Posterior cingulate gyrus (tissue), 11 donors: ENCODE results near the gene PIK3CB.
"Not testable (repeated sequence)": the region's sequence is repeated elsewhere in the genome, so short reads cannot be mapped to it uniquely, and the experiment has no call there.

Experiments used
- DNase-seq, 10 donors: peaks; one replicate each; pipeline versions ENCODE4 v3.0.0 to v3.0.0-alpha.2; 2020 to 2021; ENCODE audit warnings: mixed read lengths in 3 of 10
- intact Hi-C: fragments of 100-400 bp; cut with DNase I; formaldehyde crosslinking; loops from one replicate; pipeline ENCODE4 v1.15.1; 2023

PIK3CB gene

DNA sequence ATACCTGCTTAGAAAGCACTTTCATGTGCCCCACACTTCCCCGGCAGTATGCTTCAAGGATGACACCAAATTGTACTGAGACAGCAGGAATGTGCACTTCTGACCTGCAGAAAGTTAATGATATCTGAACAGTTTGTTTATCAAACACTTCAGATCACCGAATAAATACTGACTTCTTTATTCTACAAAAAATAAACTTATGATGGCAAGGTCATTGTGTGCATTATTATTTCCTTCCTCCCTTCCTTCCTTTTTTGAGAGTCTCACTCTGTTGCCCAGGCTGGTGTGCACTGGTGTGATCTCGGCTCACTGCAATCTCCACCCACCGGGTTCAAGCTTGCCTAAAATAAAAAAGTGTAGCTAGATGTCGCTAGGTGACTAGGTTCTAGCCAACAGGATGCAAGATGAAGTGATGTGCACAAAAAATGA, 145.8 kb downstream of the PIK3CB start:
- no peak for DNase-seq

DNA sequence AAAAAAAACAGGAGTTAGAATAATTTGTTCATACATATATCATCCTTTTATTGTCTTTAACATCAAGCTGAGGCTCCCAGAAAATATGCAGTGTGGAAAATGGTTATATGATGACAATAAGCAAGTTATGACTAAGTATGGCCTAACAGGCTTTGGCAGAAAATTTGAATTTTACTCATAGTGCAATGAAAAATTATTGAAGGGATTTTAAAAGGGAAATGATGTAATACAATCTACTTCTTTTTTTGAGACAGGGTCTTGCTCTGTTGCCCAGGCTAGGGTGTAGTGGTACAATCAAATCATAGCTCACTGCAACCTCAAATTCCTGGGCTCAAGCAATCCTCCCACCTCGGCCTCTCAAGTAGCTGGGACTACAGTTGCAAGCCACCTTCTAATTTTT, 147.5 kb downstream of the PIK3CB start:
- intact Hi-C loops = no loop called here
- DNase-seq = no peak

More for the DNA sequence above, 145.8 kb downstream of the PIK3CB start:
- intact Hi-C loops = no loop called here

DNA sequence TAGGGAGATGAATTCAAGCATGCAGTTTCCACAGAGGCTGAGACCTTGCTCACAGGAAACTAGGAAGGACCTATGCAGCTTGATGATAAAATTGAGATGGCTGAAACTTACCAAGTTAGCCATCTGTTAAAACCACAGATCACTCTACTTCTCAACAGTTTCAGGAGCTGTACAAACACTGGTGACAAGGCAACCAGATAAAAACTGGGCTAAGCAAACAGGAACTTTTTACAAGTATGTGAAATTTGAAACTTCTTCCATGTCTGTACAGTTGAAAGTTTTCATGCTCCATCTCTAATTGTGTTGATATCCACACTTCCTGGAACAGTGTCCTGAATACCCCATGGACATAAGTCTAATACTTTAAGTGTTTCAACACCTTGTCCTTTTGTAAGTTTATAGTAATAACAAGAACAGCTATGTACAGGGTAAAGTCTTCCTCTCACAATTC, 147.9 kb downstream of the PIK3CB start:
- intact Hi-C loops = no loop called here
- DNase-seq = no peak

DNA sequence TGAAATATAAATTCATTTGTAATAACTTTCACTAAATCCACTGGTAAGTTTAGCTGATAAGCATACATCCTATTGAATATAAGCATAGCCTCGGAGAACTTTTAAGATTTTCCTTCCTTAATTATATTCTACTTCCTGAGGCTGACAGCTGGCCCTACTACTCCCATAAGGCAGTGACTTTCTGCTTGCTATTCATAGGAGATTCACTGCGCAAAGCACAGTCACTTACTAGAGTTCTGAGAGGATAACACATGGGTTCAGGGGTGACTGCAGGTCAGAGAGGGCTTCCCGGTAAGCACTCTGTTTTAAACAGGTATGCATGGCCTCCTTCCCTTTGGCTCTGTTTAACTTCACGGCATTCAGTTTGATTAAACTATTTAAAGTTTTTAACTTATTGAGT, 150.3 kb downstream of the PIK3CB start:
- no peak for DNase-seq
- intact Hi-C loops = no loop called here

DNA sequence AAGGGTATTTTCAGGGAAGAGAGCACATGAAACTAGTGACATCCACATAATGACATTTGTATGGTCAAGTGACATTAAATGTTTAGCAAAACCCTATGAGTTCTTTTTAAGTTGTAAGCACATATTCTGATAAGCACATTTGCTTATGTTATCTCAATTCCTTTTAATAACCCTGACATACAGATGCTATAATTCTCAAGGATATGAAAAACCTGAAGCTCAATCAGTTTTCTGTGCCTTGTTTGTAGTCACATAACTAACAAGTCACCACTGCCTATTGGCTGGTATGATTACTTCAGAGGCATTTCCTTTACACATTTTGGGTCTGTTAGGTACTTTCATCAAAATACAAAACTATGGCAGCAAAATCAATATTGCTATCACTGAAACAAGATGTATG, 152.1 kb downstream of the PIK3CB start:
- intact Hi-C loops = no loop called here

DNA sequence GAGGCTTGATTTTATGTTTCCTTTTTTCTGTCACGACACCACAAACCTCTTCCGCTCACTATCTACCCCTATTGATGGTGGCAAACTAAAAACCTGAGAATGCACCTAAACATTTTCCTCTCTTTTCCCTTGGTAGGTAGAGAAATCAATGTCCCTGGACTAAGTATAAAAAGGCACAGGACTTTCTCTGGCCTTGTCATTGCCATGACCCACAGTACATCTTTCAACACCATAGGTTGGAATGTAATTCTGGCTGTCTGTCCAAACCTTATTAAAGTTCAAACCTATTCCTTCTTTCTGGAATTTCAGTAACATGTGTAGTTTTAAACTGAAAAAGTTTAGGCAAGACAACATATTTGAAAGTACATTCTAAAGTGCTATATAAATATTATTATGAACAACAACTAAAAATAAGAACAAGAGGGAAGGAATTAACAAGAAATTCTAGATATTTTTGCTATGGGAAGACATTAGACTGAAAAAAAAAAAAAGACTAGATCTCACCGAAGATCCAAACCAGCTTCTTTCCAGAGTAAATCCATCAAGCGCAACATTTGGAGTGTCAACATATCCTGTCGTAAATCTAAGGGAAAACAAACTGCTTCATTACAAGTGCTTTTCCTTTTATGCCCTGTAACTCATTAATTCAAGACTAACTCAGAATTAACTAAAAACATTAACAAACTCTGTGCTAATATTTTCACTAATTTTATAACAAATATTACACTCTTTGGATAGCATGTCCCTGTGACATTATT, 153.1 kb downstream of the PIK3CB start:
- no peak for DNase-seq
- intact Hi-C loops = no loop called here

More for the DNA sequence above, 152.1 kb downstream of the PIK3CB start:
- no peak for DNase-seq

DNA sequence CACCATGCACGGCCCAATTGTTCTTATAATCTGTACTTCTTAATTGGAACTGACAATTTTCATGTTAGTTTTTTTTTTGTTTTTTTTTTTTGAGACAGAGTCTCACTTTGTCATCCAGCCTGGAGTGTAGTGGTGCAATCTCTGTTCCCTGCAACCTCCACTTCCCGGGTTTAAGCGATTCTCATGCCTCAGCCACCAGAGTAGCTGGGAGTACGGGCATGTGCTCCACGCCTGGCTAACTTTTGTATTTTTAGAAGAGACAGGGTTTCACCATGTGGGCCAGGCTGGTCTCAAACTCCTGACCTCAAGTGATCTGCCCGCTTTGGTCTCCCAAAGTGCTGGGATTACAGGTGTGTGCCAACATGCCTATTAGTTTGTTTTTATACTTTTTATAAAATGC, 153.8 kb downstream of the PIK3CB start:
- intact Hi-C loops, DNase-seq: not testable (repeated sequence)

DNA sequence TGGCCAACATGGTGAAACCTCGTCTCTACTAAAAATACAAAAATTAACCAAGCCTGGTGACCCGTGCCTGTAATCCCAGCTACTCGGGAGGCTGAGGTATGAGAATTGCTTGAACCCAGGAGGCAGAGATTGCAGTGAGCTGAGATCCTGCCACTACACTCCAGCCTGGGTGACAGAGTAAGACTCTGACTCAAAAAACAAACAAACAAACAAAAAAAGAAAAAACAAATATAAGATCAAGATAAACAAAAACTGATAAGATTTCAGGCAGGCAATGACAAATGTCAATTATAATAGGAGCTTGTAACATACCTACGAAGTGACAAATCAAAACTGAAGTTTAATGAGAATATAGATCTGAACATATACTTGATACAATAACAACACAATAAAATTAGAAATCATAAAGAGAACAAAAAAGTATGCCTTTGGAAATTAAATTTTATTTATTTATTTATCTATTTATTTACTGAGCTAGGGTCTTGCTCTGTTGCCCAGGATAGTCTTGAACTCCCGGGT, 155.8 kb downstream of the PIK3CB start:
- DNase-seq = no peak
- intact Hi-C loops = no loop called here

DNA sequence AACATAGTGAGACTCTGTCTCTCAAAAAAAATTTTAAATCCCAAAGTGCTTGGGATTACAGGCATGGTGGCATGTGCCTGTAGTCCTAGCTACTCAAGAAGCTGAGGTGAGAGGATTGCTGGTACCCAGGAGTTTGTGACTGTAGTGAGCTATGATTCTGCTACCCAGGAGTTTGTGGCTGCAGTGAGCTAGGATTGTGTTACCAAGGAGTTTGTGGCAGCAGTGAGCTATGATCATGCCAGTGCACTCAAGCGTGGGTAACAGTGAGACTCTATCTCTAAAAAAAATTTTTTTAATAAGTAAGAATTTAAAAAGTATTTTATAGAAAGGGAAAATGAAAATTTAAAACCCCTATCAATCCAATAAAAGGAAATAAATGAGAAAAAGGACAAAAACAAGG, 156.6 kb downstream of the PIK3CB start:
- no peak for DNase-seq
- intact Hi-C loops = no loop called here

DNA sequence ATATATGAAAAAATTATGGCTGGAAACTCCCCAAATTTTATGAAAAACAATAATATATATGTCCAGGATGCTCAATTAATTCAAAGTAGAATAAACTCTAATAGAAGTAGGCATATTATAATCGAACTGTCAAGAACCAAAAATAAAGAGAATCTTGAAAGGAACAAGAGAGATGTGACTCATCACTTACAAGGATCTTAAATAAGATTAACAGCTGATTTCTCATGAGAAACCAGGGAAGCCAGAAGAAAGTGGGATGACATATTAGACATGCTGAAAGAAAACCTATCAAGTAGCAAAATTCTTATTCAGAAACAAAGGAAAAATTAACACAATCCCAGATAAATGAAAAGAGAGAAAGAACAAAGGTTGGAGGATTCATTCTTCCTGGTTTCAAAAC, 159.3 kb downstream of the PIK3CB start:
- no peak for DNase-seq
- intact Hi-C loops = no loop called here

DNA sequence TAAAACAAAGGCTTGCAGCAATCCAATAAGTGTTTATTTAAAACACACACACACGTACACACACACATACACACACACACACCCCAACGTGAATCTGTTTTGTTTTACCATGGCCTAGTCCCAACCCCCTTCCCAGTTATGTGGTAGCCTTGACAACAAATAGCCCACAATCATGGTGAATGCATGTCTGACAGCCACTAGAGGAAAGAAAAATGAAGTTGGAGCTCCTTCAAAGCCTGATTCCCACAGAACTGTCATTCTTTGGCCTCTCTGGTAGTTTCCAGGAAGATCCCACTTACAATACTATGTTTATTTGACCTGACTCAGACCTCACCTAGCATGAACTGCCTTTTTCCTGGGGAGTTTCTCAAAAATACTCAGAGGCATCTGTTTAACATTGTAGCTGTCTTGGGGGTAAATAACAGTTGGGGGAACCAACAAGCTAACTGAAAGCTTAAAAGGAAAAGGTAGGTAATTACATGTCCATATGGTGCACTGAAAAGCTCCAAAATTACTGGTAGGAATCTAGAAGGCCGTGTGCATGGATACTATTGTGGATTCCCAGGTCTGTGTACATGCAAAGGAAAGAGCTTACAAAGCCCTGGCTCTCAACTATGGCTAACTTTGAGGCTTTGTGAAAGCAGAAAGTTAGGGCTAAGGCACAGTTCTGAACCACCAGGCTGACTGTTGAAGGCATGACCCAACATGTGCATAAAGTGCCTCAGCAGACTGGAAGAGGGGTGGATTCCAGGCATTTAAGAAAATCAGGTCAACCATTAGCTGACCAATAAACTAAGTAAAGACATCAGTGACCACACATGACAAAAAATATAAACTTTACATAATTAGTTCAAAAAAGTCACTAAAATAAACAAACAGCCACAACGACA, 160.8 kb downstream of the PIK3CB start:
- DNase-seq = no peak
- intact Hi-C loops = no loop called here

DNA sequence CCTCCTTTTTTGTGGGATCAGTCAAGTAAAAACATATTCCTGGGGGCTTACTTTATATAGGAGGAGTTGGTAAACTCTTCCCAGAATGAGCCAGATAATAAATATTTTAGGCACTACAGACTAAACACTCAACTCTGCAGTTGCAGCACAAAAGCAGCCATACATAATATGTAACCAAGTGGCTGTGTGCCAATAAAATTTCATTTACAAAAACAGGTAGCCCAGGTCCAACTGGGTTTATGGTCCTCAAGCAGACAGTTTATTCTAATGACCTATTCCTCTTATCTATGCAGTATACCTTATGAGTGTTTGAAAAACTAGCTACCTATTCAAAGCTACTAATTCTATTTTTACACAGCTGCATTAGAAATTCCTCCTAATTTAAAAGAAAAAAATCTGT, 164.3 kb downstream of the PIK3CB start:
- DNase-seq = no peak
- intact Hi-C loops = no loop called here

DNA sequence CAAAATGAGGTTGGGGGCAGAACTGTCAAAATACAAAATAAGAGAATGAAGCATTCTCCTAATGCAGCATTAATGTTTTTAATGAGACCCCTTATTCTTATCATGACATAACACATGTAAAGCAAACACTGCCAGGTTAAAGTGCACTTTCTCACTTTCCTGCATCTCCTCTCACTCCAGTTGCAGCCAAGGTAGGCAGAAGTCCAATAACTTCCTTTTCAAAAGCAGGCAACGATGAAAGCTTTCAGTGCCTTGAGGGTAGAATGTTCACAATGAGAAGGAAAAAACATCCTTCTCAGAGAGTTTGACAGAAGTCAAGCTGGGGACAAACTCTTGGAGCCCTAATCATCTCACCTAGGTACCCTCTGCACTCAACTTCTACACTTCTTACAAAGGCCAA, 166.6 kb downstream of the PIK3CB start:
- intact Hi-C loops = no loop called here
- DNase-seq = no peak

DNA sequence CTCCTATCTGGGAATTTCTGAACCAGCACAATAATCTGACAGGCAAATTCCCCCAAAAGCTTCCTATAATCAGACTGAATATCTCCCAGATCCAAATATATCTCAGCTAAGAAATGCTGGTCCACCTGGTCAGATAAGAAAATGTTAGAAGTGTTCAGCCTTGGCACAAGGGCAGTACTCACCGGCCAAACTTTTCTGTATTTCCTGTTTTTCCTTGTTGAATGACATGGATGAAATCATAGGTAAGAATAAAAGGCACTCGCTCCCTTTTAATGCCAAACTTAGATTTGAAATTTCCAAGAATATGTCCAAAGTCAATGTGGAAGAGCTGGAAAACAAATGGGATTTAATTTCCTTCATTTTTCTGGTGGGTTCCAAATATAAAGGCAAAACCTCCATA, 177.2 kb downstream of the PIK3CB start:
- intact Hi-C loops = no loop called here

DNA sequence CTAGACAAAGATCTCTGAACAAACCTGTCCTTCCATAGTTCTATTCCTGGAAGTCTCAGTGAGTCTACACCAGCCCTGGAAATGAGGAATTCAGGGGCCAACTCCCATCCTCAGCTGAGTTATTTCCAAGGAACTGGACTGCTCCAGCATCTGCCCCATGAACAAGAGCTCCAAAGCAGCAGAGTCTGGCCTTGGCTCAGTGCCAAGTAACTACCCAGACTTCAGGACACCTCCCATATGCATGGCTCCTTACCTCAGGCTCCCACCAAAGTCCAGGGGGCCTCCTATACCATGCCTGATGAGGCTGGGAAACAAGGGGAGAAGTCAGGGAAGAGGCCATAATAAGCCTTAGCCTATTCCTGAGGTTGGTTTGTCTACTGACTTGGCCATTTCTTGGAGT, 181.2 kb downstream of the PIK3CB start:
- no peak for DNase-seq

More for the DNA sequence above, 177.2 kb downstream of the PIK3CB start:
- DNase-seq = no peak

DNA sequence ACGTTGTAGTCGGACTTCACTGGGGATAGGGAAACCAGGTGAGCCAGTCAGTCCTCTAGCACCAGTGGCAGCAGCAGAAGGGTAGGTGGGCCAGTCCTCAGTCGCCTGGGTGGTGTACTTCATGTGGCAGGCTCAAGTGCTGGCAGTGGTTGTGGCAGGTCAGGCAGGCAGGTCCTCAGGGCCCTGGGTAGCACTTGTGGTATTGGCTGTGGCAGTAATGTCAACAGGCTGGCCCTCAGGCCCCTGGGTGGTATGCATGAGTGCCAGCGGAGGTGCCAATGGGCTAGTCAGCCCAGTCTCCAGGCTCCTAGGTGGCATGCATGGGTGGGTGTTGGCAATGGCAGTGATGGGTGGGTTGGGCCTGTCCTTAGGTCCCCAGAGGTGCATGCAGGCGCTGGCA, 185.6 kb downstream of the PIK3CB start:
- DNase-seq = no peak
- intact Hi-C loops = no loop called here

More for the DNA sequence above, 181.2 kb downstream of the PIK3CB start:
- intact Hi-C loops = no loop called here

DNA sequence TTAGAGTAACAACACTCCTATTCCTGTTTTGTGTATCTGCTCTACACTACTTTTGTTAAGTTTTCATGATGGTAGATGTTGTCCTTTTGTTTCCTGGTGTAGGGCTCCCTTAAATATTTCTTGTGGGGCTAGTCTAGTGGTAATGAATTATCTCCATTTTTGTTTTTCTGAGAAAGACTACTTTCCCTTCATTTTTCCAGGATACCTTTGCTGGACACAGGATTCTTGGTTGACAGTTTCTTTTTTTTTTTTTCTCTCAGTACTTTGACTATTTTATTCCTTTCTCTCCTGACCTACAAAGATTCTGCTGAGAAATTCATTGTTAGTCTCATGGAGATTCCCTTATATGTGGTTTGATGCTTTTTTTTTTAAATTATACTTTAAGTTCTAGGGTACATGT, 188.2 kb downstream of the PIK3CB start:
- no peak for DNase-seq
- intact Hi-C loops = no loop called here

DNA sequence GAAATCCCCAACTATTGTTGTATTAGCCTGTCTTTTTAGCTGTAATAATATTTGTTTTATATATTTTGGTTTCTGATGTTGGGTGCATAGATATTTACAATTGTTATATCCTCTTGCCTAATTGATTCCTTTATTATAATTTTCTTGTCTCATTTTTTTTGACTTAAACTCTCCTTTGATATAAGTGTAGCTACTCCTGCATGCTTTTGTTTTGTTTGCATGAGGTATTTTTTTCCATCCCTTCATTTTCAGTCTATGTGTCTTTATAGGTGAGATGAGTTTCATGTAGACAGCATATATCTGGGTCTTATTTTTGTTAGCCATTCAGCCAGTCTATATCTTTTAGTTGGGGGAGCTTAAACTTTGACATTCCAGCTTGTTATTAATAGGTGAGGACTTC, 188.7 kb downstream of the PIK3CB start:
- intact Hi-C loops = no loop called here

DNA sequence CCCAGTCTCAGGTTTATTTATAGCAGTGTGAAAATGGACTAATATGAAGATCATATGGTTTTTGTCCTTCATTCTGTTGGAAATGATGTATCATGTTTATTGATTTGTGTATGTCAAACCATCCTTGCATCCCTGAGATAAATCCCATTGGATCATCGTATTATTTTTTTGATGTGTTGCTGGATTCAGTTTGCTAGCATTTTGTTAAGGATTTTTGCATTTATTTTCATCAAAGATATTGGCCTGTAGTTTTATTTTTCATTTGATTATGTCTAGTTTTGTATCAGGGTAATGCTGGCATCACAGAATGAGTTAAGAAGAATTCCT, 191.8 kb downstream of the PIK3CB start:
- no peak for DNase-seq
- intact Hi-C loops = no loop called here

More for the DNA sequence above, 188.7 kb downstream of the PIK3CB start:
- DNase-seq = no peak

DNA sequence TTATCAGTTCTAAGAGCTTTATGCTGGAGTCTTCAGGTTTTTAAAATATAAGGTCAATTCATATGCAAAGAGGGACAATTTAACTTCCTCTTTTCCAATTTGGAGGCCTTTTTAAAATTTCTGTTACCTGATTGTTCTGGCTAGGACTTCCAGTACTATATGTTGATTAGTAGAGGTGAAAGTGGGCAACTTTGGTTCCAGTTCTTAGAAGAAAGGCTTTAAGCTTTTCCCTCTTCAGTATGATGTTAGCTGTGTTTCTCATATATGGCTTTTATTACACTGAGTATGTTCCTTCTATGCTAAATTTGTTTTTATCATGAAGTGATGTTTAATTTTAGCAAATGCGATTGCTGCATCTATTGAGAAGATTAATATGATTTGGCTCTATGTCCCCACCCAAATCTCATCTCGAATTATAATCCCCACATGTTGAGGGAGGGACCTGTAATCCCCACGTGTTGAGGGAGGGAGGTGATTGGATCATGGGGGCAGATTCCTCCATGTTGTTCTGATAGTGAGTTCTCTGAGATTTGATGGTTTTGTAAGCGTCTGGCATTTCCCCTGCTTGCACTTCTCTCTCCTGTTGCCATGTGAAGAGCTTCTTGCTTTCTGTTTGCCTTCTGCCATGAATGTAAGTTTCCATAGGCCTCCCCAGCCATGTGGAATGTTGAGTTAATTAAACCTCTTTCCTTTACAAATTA, 192.4 kb downstream of the PIK3CB start:
- intact Hi-C loops = no loop called here

DNA sequence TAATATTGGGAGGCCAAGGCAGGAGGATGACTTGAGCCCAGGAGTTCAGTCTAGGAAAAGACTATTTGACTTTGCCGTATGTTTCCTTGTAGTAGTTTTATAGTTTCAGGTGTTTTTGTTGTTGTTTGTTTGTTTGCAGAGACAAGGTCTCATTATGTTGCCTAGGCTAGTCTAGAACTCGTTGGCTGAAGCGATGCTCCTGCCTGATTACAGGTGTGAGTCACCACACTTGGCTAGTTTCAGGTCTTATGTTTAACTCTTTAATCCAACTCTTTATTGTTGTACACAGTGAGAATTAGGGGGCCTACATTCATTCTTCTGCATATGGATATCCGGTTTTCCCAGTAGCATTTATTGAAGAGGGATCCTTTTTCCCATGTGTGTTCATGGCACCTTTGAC, 194.2 kb downstream of the PIK3CB start:
- intact Hi-C loops = no loop called here

More for the DNA sequence above, 192.4 kb downstream of the PIK3CB start:
- no peak for DNase-seq

More for the DNA sequence above, 194.2 kb downstream of the PIK3CB start:
- DNase-seq = no peak
